Psoas muscle (tissue), 8 donors: ENCODE results near the gene PEPD. TPM values are rescaled to one million over a fixed set of nuclear protein-coding genes. Genes with fewer than 3 reads are reported as not detected.

Experiments
- ATAC-seq, 4 donors: fragments of 200-7000 bp; cut with Tn5 transposase; one replicate each; pipeline ENCODE4 v1.9.1; 2020; ENCODE audit warnings: moderate library complexity in 3 of 4, mild to moderate bottlenecking in 2 of 4
- DNase-seq, 2 donors: peaks; one replicate each; pipeline ENCODE4 v3.0.0-alpha.2; 2020
- H3K27ac ChIP-seq: fragments of 200-600 bp; one replicate; pipeline ENCODE4 v1.8.0; 2022
- H3K27me3 ChIP-seq, 3 donors: fragments of 200-600 bp in 1 of 3; one replicate each; pipeline versions ENCODE4 v1.6.1 to v1.8.0; 2013 to 2022; ENCODE audit warnings: low read length in 2 of 3, mild to moderate bottlenecking in 2 of 3, moderate library complexity in 1 of 3; ENCODE audit not compliant: insufficient read depth in 3 of 3
- H3K36me3 ChIP-seq, 2 donors: fragments of 200-600 bp in 1 of 2; one replicate each; pipeline versions ENCODE4 v1.6.1 to v1.8.0; 2013 to 2022; ENCODE audit warnings: low read depth in 1 of 2, mild to moderate bottlenecking in 1 of 2, moderate library complexity in 1 of 2; ENCODE audit not compliant: insufficient read depth in 1 of 2
- H3K4me1 ChIP-seq: fragments of 200-600 bp; one replicate; pipeline ENCODE4 v1.8.0; 2022
- H3K4me3 ChIP-seq: fragments of 200-600 bp; one replicate; pipeline ENCODE4 v1.8.0; 2022; ENCODE audit warnings: mild to moderate bottlenecking
- H3K9me3 ChIP-seq: fragments of 200-600 bp; one replicate; pipeline ENCODE4 v1.8.0; 2022
- CTCF ChIP-seq: fragments of 200-600 bp; IDR thresholded peaks from one replicate; pipeline ENCODE4 v1.8.0; 2022; ENCODE audit warnings: antibody characterized with exemption
- WGBS, 3 donors: extraction: QIAGEN DNeasy Blood & Tissue Kit; methylation state at CpG; one replicate each; pipeline versions ENCODE4 v1.1.6 to v1.1.7; 2013; 5-methylcytosine and 5-hydroxymethylcytosine counted together
- intact Hi-C, 2 donors: fragments of 100-400 bp; cut with DNase I; formaldehyde crosslinking; loops; one replicate each; pipeline versions ENCODE4 v1.11.0 to v1.14.2; 2022
- polyA plus RNA-seq, 3 donors: library from polyadenylated mRNA; stranded (reverse); fragments of 200-250 nt; gene quantifications; one replicate each; pipeline ENCODE4 v1.2.3, GENCODE V29; 2013
- total RNA-seq, 4 donors: library from RNA; stranded (reverse); fragmentation: NEBNext Ultra II Directional in 2 of 4; extraction: Animal tissue kit (Norgen Biotek cat#: 25700) in 2 of 4; gene quantifications; one replicate each; pipeline versions ENCODE4 v1.2.1 to v1.2.4, GENCODE V29; 2021 to 2023
- donor health status: healthy with polysubstance abuse.
- donor health status: DM: no; HTN: no; CAD: no; lungs with moderate emphysema.
- donor health status: Bipolar disorder and iron deficiency.
- donor health status: healthy.
- donor health status: DM: yes; HTN: yes; CAD: no.
- donor health status: DM: no; HTN: no; CAD: no.
- donor health status: DM: no; HTN: no; CAD: no.
- donor health status: DM: yes; HTN: yes; CAD: no.

PEPD gene
- total and polyA plus RNA-seq, 7 donors, result 26.3 to 40.2 (median 35.1) TPM

- Histone ChIP-seq H3K9me3 (no peaks in the 10 kb centered on the region), H3K27me3 (no peaks in the 10 kb centered on the region), H3K27ac (peak overlapping the region; percentile 41), H3K36me3 (no peaks in the 10 kb centered on the region), H3K4me3 (no peak overlapping the region), H3K4me1 (peaks cover 59% of the 10 kb centered on the region)
- peak; percentile 54 to 67 (median 60) for ATAC-seq
- TF ChIP-seq CTCF, result no peak
- 59 to 67% (median 66%) methylated on average over 30 of the region's 30 CpGs for WGBS, 3 donors
- peak; percentile 85 to 89 for DNase-seq
- intact Hi-C loops, result no loop called here
Measured at GRCh38 chr19:33394006-33394722, 127.4 kb downstream of the PEPD start.

- WGBS, 3 donors, result 72 to 84% (median 78%) methylated on average over 14 to 21 of the region's 21 CpGs
- intact Hi-C loops, result no loop called here
- no peak overlapping the region for H3K4me3 ChIP-seq
- peak overlapping the region; percentile 41 for H3K27ac ChIP-seq
- H3K4me1 ChIP-seq, result peaks cover 66% of the 10 kb centered on the region
- no peak for TF ChIP-seq CTCF
- no peak for ATAC-seq
- H3K9me3 ChIP-seq, result no peaks in the 10 kb centered on the region
- DNase-seq, result peak in 1 of 2 donors; percentile 52
- no peaks in the 10 kb centered on the region for H3K36me3 ChIP-seq
- no peaks in the 10 kb centered on the region for H3K27me3 ChIP-seq
Measured at GRCh38 chr19:33393286-33394005, 128.1 kb downstream of the PEPD start.

GRCh38 chr19:33392341-33393285 is 129.0 kb downstream of the PEPD start:
- Histone ChIP-seq H3K9me3 (no peaks in the 10 kb centered on the region), H3K4me3 (no peak overlapping the region), H3K36me3 (peaks cover 0 to 2% of the 10 kb centered on the region in 2 donors), H3K4me1 (peaks cover 74% of the 10 kb centered on the region), H3K27me3 (no peaks in the 10 kb centered on the region), H3K27ac (no peak overlapping the region)
- intact Hi-C loops, result no loop called here
- TF ChIP-seq CTCF, result no peak
- ATAC-seq (no peak), DNase-seq (peak in 1 of 2 donors; percentile 68)
- 61 to 73% (median 62%) methylated on average over 33 to 39 of the region's 39 CpGs for whole genome bisulfite sequencing, 3 donors

GRCh38 chr19:33391631-33392249 is 129.9 kb downstream of the PEPD start:
- WGBS, 3 donors, result 51 to 60% (median 55%) methylated on average over 12 of the region's 12 CpGs
- intact Hi-C loops, result no loop called here
- H3K4me1 ChIP-seq, result peaks cover 79% of the 10 kb centered on the region

More at GRCh38 chr19:33391631-33392249, 129.9 kb downstream of the PEPD start:
- peaks cover 0 to 7% of the 10 kb centered on the region in 2 donors for H3K36me3 ChIP-seq
- no peak for TF ChIP-seq CTCF
- ATAC-seq, result no peak
- no peaks in the 10 kb centered on the region for H3K9me3 ChIP-seq
- H3K27ac ChIP-seq, result no peak overlapping the region
- H3K4me3 ChIP-seq, result no peak overlapping the region
- DNase-seq, result no peak
- no peaks in the 10 kb centered on the region for H3K27me3 ChIP-seq
